Type B pancreatic cell (in vitro differentiated cells): ENCODE data around the gene AFG3L2. TPM values are rescaled to one million over a fixed set of nuclear protein-coding genes. Genes with fewer than 3 reads are reported as not detected.

Experiments used
- DNase-seq: peaks from one replicate; pipeline ENCODE4 v3.0.0; 2021; ENCODE audit warnings: mixed read lengths; ENCODE audit not compliant: unreplicated experiment; ENCODE audit errors: extremely low spot score
- H3K27ac Mint-ChIP-seq: 2 replicates; pipeline ENCODE4 v1.8.0; 2021; ENCODE audit warnings: mild to moderate bottlenecking, mixed read lengths
- H3K27me3 Mint-ChIP-seq: 2 replicates; pipeline ENCODE4 v1.8.0; 2021; ENCODE audit warnings: mixed read lengths
- H3K36me3 Mint-ChIP-seq: 2 replicates; pipeline ENCODE4 v1.8.0; 2021; ENCODE audit warnings: mixed read lengths
- H3K4me1 Mint-ChIP-seq: one replicate; pipeline ENCODE4 v1.8.0; 2021; ENCODE audit warnings: mixed read lengths; ENCODE audit not compliant: unreplicated experiment
- H3K4me3 Mint-ChIP-seq: 2 replicates; pipeline ENCODE4 v1.8.0; 2021; ENCODE audit warnings: mild to moderate bottlenecking, mixed read lengths
- H3K9me3 Mint-ChIP-seq: 2 replicates; pipeline ENCODE4 v1.8.0; 2021; ENCODE audit warnings: mixed read lengths
- CTCF ChIP-seq: fragments of 200-600 bp; sonication (generic); conservative IDR thresholded peaks from 2 replicates; pipeline ENCODE4 v1.5.0; 2021; ENCODE audit warnings: antibody characterized with exemption, mild to moderate bottlenecking
- total RNA-seq: library from RNA; stranded (reverse); gene quantifications from 2 replicates; pipeline ENCODE4 v1.2.1, GENCODE V29; 2021; ENCODE audit warnings: low replicate concordance

AFG3L2 gene
- total RNA-seq, 1 donor from 2014 or later = 56.0 TPM

- Mint-ChIP-seq H3K9me3 (no peaks in the 10 kb centered on the region), H3K36me3 (peaks cover 19% of the 10 kb centered on the region), H3K27ac (no peak overlapping the region)
Observed at GRCh38 chr18:12369211-12369610, 7.8 kb downstream of the AFG3L2 start.

GRCh38 chr18:12366784-12367183 lies 10.2 kb downstream of the AFG3L2 start:
- no peaks in the 10 kb centered on the region for H3K9me3 Mint-ChIP-seq
- no peak for DNase-seq
- H3K27me3 Mint-ChIP-seq = no peaks in the 10 kb centered on the region
- no peak for TF ChIP-seq CTCF
- H3K4me3 Mint-ChIP-seq = no peak overlapping the region
- peaks cover 10% of the 10 kb centered on the region for H3K4me1 Mint-ChIP-seq
- H3K36me3 Mint-ChIP-seq = peaks cover 19% of the 10 kb centered on the region
- H3K27ac Mint-ChIP-seq = no peak overlapping the region

More at GRCh38 chr18:12369211-12369610, 7.8 kb downstream of the AFG3L2 start:
- TF ChIP-seq CTCF = no peak
- no peaks in the 10 kb centered on the region for H3K27me3 Mint-ChIP-seq
- H3K4me3 Mint-ChIP-seq = no peak overlapping the region
- H3K4me1 Mint-ChIP-seq = peaks cover 28% of the 10 kb centered on the region
- DNase-seq = no peak

GRCh38 chr18:12366379-12366778 lies 10.6 kb downstream of the AFG3L2 start:
- H3K36me3 Mint-ChIP-seq = peaks cover 19% of the 10 kb centered on the region
- H3K27me3 Mint-ChIP-seq = no peaks in the 10 kb centered on the region
- DNase-seq = no peak
- H3K4me1 Mint-ChIP-seq = peaks cover 6% of the 10 kb centered on the region
- no peak for TF ChIP-seq CTCF
- no peak overlapping the region for H3K27ac Mint-ChIP-seq
- H3K4me3 Mint-ChIP-seq = no peak overlapping the region
- no peaks in the 10 kb centered on the region for H3K9me3 Mint-ChIP-seq

GRCh38 chr18:12362473-12363174 lies 14.4 kb downstream of the AFG3L2 start:
- Mint-ChIP-seq H3K36me3 (peaks cover 27% of the 10 kb centered on the region), H3K4me3 (no peak overlapping the region), H3K9me3 (no peaks in the 10 kb centered on the region), H3K27me3 (no peaks in the 10 kb centered on the region), H3K4me1 (no peaks in the 10 kb centered on the region), H3K27ac (no peak overlapping the region)
- no peak for TF ChIP-seq CTCF
- DNase-seq = no peak

- H3K27ac Mint-ChIP-seq = no peak overlapping the region
- DNase-seq = no peak
- no peak for TF ChIP-seq CTCF
- H3K36me3 Mint-ChIP-seq = peaks cover 20% of the 10 kb centered on the region
- no peak overlapping the region for H3K4me3 Mint-ChIP-seq
- no peaks in the 10 kb centered on the region for H3K27me3 Mint-ChIP-seq
- H3K9me3 Mint-ChIP-seq = no peaks in the 10 kb centered on the region
- no peaks in the 10 kb centered on the region for H3K4me1 Mint-ChIP-seq
Observed at GRCh38 chr18:12361770-12362378, 15.2 kb downstream of the AFG3L2 start.
